Measurements from ENCODE around the gene OMP. TPM values are rescaled to one million over a fixed set of nuclear protein-coding genes. Genes with fewer than 3 reads are reported as not detected.

Gene OMP
- total RNA-seq, 1 donor from 2014 or later, result not detected

Other genes with a start within 250 kb of the OMP start
- 17.5 and 18.1 TPM in 2 replicates for gene ACER3, start 241.9 kb upstream of the OMP start, total RNA-seq
- not detected in 2 replicates for gene B3GNT6, start 68.4 kb upstream of the OMP start, total RNA-seq
- 0.55 and 0.80 TPM in 2 replicates for gene CAPN5, start 35.9 kb upstream of the OMP start, total RNA-seq
- 0.07 and 0.23 TPM in 2 replicates for gene MYO7A, start 25.4 kb downstream of the OMP start, total RNA-seq
- not detected in 2 replicates for gene GDPD4, start 198.8 kb downstream of the OMP start, total RNA-seq